ENCODE data around the gene BRD3OS.

Gene BRD3OS

DNA sequence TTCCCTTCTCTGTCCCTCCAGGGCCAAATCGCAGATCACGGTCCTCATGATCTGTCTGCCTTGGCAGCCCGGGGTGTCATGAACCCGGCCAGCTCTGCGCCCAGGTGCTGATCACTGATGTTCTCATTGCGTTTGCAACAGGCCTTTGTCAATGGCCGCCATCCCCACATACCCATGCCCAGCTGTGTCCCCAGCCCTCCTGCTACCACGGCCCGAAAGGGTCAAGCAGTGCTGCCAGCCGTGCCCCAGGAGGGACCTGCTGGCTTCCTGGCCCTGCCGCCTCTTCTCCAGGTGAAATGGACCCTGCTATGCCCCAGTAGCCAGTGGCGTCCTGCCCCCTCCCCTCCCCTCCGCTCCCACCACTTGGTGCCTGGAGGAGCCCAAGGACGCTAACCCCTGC lies 20.4 kb upstream of the BRD3OS start:
- no peak for DNase-seq (ENCODE audit: low read depth)

DNA sequence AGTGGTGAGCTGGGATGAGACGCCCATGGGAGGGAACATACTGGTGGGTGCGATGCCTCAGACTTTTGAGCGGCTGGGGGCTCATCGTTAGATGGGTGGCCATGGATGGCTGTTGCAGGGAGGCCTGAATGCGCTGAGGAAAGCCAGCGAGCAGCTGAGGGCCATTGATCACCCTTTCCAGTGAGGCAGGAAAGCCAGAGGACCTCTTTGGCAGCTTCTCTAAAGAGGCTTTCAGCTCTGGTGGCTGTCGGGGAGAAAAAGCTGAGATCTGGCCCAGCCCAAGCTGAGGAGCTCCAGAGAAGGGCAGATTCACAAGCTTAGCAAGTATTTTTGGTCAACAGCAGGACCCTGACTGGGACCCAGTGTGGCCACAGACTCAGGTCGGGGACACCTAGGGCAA lies 19.9 kb upstream of the BRD3OS start:
- no peak for DNase-seq (ENCODE audit: low read depth)

DNA sequence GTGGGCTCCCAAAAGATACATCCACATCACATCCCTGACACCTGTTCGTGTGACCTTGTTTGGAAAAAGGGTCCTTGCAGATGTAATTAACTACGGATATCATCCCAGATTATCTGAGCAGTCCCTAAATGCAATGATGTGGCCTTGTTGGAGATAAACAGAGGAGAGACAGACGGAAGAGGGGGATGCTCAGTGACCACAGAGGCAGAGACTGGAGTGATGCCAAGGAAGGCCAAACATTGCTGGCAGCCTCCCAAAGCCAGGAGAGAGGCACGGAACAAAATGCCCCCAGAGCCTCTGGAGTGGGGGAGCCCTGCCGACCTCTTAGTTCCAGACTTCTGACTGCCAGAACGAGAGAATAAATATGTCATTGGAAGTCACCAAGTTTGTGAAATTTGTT lies 18.1 kb upstream of the BRD3OS start:
- DNase-seq (ENCODE audit: low read depth) = no peak

DNA sequence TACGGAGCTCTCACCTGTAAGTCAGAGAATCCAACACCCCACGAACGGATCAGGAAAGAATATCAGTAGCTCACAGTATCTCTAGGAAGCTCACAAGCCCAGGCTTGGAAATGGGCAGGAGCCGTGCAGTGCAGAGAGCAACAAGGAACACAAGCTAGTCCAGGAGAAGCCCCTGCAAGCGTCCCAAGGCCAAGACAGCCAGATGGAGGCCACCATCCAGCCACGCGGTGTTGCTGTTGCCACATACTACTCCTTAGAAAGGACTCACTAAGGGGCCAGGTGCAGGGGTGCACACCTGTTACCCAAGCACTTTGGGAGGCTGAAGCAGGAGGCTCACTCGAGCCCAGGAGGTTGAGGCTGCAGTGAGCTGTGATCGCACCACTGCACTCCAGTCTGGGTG lies 17.7 kb upstream of the BRD3OS start:
- DNase-seq (ENCODE audit: low read depth) = no peak

- no peak for DNase-seq (ENCODE audit: low read depth)
These were observed 14.7 kb upstream of the BRD3OS start for GRCh38 chr9:134010310-134011173.

DNA sequence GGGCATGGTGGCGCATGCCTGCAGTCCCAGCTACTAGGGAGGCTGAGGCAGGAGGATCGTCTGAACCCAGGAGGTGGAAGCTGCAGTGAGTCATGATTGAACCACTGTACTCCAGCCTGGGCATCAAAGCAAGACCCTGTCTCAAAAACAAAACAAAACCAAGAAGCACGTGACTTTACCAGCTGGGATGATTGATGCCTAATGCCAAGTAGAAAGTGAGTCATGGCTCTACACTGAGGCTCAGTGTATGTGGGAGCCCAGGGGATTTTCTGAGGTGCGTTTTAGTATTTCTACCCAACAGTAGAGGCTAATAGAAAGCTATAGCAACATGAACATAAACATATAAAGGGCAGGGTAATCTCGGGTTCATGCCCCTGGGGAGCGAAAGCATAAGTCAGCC lies 13.9 kb upstream of the BRD3OS start:
- DNase-seq (ENCODE audit: low read depth) = no peak

DNA sequence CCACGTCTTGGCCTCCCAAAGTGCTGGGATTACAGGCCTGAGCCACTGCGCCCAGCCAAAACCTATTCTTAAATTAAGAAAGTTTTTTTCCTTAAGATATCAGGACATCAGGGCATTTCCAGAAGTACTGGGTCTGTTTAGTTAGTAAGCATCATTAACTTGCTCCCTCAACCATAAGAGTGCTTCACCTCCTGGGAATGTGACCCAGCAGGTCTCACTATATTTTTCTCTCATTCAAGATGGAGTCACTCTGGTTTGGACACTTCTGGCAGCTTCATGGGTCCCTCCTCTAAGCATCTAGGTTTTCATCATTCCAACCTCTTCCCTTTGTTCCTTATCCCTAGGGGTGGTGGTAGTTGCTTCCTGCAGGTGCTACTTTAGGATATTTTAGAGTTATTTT lies 10.3 kb upstream of the BRD3OS start:
- DNase-seq (ENCODE audit: low read depth) = no peak

DNA sequence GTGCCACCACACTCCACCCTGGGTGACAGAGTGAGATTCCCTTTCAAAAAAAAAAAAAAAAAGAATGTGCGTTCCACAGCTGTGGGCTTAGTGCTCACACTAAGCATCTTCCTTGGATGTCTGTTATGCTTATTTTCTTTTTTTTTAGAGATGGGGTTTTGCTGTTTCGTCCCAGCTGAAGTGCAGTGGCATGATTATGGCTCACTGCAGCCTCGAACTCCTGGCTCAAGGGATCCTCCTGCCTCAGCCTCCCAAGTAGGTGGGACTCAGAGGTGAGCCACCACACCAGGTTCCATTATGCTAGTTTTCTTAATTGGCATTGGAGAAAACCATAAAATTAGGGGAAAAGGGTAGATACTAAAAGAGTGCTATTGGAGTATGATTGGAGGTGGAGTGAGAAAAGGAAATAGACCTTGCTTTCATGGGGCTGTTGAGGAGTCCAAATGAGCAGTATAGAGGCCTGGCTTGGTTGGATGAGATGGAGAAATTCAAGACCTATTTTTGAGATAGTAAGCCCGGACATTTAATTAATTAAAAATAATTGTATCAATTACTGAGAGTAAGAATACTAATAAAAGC lies 978 bp upstream of the BRD3OS start:
- no peak for DNase-seq (ENCODE audit: low read depth)

DNA sequence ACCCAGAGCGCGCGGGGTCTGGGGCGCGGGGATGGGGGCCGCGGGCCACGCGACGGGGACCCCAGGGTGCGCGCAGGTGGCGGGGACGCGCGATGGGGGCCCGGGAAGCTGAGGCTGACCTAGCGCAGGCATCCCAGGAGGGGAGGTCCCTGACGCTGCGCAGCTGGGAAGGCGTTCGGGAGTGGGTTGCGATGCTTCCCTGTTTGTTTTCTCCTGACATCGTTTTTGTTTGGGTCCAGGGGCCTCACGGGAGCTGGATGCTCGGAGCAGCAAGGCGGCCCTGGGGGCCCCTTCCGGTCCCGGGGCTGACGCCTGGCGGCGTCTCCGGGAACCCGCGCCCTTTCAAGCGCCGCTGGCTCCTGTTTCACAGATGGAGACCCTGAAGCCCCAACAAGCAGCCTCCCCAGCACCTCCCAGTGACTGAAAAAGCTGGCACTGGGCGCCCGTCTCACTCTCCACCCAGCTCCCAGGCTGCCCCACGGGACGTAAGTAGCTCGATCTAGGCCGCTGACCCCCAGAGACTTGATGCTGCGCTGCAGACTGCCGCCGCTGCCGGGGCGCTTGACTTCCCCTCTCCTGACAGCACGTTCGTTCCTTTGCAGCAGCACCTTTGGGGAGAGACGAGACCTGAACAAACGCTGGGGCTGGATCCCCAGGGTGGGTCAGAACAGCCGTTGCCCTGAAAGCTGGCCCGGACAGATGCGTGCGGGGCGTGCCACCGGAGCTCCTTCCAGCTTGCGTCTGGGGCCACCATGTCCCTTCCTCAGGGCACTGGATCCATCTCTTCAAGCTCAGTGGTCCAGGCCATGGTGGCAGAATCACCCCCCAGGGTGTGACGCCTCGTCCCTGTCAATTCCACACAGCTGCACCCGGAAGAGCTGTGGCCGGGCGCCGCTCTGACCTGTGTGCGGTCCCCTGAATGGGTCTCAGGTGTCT lies 593 bp downstream of the BRD3OS start:
- DNase-seq (ENCODE audit: low read depth) = peak; percentile 37

DNA sequence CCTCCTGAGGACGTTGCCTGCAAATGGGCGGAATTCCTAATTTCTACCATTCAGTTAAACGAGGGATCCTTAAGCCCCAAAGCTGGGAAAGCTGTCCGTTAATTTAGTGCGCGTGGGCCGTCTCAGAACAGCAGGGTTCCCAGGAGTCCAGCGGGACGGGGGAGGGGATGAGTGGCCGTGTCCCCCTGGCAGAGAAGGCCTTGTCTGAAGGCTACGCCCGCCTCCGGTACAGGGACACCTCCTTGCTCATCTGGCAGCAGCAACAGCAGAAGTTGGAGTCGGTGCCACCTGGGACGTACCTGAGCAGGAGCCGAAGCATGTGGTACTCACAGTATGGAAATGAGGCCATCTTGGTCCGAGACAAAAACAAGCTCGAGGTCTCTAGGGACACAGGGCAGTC lies 1.3 kb downstream of the BRD3OS start:
- no peak for DNase-seq (ENCODE audit: low read depth)

GRCh38 chr9:134026981-134027380 lies 1.7 kb downstream of the BRD3OS start:
- no peak for DNase-seq (ENCODE audit: low read depth)

GRCh38 chr9:134027561-134027960 lies 2.3 kb downstream of the BRD3OS start:
- DNase-seq (ENCODE audit: low read depth) = no peak

DNA sequence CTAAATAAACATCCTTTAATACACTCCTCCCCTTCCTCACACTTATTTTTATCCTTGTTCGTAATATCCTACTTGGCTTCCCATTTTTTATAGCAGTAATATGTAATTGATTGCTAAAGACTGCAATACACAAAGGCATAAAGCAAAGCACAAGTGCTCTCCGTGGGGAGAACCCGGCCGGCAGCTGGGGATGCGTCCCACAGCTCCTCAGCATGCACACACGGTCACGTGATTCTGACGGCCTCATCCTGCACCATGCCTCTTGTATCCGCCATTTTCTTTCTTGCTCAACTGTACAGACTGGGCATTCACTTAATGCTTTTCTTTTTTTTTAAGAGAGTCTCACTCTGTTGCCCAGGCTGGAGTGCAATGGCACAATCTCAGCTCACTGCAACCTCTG lies 2.8 kb downstream of the BRD3OS start:
- no peak for DNase-seq (ENCODE audit: low read depth)

- no peak for DNase-seq (ENCODE audit: low read depth)
These were observed 3.4 kb downstream of the BRD3OS start for GRCh38 chr9:134028575-134029247.

DNA sequence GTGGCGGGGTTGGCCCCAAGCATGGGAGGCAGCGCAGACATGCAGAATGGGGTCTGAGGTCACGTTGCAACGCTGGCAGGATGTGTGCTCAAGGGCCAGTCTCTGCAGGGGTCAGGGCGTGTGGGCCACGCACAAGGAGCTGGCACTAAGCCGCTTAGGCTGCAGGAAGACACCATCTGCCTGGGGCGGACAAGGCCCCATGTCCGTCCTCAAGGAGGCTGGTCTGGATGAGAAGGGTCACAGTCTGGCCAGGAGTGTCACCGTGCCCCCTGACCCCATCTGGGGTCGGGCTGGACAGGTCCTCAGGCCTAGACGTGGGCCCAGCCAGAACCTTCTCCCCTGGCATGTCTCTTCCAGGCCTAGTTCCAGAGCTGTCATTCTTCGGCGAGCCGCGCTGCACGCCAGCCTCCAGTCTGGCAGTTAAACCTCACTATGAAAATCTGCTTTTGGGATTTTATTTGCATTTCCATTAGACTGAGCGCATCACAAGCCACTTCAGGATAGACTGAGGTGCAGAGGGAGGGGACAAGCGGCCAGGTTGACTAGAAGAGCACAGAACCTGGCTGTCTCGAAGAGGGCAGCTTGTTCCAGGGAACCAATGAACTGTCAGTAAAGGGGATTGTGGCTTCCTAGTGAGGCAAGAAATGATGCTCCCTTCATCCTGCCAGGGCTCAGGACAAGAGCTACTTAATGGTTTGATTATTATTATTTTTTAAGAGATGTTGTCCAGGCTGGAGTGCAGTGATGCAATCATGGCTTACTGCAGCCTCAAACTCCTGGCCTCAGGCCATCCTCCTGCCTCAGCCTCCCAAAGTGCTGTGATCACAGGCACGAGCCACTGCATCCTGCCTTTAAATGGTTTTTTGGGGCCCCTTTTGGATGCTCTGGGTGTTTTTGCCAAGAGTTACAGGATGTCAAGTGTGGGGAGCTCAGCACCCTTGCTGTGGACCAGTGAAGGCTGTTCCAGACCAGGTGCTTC lies 4.3 kb downstream of the BRD3OS start:
- no peak for DNase-seq (ENCODE audit: low read depth)

GRCh38 chr9:134030821-134031470 lies 5.7 kb downstream of the BRD3OS start:
- no peak for DNase-seq (ENCODE audit: low read depth)

DNA sequence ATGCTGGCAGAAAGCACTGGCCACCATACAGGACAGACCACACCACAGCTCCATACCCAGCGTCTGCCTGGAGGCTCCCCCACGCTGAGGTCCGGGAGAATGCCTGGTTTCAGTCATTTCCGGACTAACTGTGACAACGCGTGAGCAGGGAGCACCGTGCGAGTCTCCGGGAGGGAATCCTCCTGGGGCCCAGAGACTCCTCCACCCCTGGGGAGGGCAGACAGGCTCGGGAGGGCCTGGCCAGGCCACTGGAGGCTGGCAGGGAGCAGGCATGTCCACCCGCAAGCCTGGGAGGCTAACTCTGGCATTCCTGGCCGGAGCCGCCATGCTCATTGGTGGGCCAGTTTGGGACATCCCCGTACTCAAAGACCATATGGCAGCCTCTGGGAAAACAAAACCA lies 6.5 kb downstream of the BRD3OS start:
- no peak for DNase-seq (ENCODE audit: low read depth)

DNA sequence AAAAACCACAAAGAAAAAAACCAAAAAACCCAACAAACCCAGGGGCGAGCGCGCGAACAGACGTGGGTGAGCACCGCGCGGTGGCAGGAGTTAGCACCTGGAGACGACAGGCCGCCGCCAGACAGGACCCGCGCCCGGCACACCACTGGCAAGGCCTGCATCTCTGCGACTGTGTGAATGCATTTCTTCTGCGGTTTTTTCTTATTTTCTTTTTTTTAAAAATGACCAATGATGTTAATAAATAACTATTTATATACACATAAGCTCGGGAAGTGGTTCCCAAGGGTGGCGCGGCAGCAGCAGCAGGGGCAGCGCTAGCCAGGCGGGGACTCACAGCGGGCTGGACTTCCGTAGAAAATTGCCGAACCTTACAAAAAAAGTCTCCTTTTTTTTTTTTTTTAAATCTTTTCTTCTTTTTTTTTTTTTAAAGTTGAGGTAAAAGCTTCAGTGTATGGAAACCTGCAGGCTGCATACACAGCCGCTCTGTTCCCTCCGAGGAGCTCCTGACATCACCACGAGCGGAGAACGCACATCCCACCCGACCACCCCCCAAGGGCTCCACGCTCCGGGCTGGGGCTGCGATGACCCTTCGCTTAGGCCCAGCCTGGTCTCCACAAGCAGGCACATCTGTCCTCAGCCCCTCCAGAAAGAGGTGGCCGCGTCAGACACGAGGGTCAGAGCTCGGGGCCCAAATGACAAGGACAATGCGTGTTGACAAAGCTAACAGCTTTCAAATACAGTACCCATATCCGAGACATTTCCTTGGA lies 7.4 kb downstream of the BRD3OS start:
- no peak for DNase-seq (ENCODE audit: low read depth)

DNA sequence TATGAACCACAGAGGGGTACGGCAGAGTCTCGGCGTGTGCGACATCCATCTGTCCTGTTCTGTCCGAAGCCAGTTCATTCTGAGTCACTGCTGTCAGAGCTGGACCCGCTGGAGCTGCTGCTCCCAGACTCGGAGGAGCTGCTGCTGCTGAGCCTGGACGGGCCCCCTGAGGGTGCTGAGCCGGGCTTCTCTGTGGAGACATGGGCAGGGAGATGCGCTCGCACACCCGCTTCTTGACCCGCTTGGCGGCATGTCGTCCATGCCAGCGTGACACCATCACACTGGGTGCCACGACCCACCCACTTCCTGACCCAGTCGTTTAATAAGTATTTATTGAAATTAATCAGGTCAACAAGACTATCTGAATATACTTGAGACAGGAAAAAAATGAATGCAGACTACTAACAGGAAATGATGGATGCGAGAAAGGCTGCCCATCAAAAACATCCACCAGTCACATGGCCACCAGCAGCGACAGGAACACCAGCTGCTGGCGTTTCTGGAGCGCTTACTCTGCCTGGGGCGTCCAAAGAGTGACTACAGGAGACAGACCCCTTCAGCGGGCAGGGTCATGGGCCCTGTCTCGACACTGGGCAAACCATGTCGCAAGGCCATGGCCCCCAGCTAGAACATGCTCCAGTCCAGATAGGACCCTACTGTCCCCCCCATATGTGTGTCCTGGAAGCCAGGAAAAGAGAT lies 8.4 kb downstream of the BRD3OS start:
- no peak for DNase-seq (ENCODE audit: low read depth)

Measured in amniotic epithelial cell (primary cell).